Stimulated activated CD4-positive, alpha-beta T cell treated with anti-CD3 and anti-CD28 coated beads, Interleukin-2, amount 100 ng/mL, for 24 hours (primary cell): ENCODE measurements around the gene MYO18A.

Experiments
- DNase-seq, 2 donors: peaks; one replicate each; pipeline ENCODE4 v3.0.0-alpha.2; 2020

The MYO18A gene

DNA sequence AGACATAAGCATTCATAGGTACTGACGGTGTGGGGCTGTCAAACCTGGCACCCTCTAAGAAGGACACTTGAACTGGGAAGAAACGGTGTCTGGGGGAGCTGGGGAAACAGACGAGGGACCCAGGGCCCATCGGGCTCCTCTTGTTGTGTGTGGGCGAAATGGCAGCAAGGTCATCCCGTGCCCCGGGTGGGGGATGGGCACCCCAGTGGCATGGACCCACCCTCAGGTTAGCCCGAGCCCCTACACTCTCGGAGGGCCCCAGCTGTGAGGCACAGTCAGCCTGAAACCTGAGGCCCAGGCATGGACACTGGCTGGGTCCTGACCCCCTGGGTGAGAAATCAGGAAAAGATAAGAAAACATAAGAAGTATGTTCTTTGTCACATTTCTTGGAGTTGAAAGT, 57.1 kb downstream of the MYO18A start:
- DNase-seq = no peak

DNA sequence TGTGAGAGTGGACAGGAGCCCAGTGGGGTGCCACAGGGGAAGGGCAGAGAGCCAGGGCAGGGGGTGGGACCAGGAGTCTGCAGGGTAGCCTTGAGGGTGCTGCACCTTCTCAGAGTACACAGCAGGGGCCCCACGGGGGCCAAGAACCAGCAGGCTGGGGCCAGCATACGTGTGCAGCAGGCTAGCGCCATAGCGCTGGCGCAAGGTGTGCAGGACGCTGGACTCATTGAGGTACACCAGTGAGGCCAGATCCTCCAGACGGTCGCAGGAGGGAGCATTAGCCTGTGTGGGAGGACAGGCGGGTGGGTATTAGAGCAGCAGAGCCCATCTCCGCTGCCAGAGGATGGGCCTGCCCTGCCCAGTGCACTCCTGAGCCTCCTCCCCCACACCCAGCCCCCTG, 58.8 kb downstream of the MYO18A start:
- DNase-seq = no peak

DNA sequence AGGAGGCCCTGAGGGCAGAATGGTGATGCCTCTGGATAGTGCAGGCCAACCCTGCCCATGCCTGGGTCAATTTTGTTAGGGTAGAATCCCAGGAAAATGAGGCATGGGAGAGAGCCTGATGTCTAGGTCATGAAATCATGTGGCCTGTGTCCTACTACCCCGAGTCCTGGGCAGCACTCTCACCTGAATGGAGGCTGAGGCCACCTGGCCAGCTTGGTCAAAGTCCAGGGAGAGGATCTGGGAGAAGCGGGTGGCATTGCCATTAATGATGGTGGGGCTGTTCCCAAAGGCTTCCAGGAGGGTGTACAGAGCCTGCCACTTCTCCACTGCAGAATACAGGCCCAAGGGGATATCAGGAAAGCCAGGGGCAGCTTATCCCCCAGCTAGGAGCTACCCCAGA, 59.8 kb downstream of the MYO18A start:
- DNase-seq = no peak

DNA sequence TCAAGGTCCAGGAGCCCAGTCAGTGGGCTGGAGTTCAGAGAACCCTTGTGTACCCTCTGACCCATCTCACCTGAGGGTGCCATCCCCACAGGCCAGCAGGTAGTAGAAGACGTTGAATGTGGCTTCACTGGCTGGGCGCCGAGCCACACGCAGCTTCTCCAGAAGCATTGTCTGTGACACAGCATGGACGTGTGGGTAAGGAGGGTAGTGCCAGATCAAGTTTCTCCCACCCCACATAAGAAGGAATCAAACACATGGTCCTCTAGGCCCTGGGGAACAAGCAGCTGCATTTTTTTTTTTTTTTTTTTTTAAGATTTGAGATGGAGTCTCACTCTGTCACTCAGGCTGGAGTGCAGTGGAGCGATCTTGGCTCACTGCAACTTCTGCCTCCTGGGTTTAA, 60.9 kb downstream of the MYO18A start:
- DNase-seq = no peak

DNA sequence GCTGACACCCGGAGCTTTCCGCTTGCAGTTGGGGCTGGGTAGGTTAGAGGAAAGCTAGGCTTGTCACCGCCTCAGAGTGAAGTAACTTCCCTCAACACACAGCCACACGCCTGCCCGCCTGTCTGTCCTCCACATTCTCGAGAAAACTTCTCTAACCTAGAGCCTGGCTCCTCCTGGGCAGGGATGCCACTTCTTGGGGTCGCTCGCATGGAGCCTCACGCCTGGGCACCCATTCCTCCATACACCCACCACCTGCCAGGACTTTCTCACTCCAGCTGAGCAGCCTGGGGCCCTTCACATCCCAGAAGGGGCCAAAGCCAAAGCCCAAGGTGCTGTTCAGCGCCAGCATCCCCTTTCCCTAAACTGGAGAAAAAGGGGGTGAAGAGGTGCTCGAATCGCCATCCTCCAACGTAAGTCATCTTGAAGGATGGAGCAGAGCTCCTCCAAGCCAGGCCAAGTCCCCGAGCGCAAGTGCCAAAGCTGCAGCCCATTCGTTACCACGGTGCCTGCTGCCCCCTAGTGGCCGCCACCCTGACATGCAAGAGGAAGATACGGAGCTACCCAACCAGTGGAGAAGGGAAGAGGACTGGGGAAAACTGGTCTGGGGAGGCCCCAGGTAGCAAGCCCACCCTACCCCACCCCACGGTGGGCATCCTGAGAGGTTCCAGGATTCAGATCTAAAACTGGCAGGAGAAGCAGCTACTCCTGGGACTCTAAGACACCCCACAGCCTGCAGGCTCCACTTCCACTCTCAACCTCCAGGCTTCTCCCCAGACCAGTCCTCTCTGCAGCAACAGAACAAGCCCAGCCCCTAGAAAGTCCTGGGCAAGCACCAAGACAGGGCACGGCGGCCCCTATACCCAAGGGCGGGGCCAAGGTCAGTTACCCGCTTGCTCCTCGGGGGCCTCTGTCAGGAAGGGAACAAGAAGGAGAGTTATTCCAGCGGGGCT, 63.1 kb downstream of the MYO18A start:
- DNase-seq = peak; percentile 86 to 87

DNA sequence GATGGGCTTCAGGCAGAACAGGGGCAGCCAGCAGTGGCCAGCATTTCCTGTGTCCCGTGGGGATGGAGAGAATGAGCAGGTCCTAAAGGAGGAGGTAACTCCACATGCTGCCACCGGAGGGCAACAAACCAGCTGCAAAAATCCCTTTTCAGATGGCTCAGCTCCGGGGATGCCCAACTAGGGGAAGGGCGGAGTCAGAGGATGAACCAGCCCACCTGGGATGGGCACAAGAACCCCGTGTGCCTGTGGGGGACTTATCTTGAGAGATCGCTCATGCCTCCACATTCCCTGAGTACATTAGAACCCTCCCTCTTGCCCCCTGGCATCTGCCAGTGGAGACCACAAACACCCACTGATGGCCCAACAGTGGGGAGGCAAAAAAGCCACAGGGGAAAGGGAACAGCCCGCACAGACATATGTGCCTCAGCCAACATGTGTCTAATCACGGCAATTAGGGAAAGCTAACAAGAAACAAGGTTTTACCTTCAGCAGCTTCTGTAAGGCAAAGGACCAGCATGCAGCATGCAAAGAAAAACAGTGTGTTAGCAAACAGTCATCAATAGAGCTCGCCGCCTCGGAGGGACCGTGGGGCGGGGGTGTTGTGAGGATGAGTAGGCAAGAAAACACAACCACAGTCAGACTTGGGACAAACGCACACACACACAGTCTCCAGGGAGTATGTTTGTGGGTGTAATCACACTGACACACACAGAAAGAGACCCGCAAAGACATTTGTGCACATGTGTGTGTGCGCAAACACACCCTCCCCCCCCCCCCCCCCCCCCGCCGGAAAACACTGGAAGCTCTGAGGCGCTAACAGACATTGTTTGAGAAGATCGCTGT, 64.0 kb downstream of the MYO18A start:
- DNase-seq = peak; percentile 56 to 63

DNA sequence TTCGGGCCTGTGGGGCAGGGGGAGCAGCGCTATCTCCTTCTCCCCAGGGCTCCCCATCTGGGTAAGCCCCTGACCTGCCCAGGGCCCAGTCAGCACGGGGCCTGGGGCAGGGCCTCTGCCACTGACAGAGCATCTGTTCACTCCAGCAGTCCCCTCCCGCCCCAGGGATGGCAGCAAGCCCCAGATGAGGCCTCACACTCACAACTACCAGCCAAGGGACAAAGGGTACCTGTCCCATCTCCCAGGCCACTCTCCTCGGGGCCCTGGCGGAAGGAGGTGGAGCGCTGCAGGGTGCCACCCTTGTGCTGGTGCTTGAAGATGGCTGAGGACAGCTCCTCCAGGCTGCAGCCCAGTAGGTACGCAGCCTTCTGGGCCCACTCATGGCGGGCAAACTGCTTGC, 64.8 kb downstream of the MYO18A start:
- no peak for DNase-seq

DNA sequence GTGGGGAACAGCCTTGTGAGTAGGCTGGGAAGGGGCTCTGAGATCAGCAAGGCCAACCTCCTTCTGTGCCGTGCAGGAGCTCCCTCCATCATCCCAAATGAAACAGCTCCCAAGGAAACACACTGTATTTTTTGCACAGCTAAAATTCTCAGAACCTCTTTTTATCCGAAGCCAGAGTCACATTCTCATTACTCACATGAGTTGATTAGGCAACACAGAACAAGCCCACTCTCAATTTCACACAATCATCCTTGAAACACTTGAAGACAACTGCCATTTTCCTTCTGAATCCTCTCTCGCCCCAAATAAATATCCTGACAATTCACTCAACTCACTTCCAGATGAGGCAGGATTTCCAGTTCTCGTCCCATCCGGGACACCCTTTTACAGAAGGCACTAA, 66.1 kb downstream of the MYO18A start:
- DNase-seq = no peak

DNA sequence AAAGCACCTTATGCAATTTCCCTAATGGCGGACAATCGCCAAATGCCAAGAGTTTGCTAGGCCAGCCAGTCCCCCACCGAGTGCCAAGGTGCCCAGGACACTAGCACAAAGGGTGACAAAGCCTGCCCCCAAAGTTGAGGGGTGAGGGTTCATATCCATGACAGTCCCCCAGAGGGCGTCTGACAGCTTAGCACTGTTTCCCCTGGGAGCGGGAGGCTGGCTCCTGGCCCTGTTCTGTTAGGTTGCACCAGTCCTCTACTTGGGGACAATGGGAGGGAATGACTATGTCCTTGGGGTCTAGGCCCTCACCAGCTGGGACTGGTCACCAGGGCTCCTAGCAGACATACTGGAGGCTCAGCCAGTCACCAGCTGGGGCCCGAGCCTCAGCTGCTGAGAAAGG, 66.9 kb downstream of the MYO18A start:
- DNase-seq = no peak

DNA sequence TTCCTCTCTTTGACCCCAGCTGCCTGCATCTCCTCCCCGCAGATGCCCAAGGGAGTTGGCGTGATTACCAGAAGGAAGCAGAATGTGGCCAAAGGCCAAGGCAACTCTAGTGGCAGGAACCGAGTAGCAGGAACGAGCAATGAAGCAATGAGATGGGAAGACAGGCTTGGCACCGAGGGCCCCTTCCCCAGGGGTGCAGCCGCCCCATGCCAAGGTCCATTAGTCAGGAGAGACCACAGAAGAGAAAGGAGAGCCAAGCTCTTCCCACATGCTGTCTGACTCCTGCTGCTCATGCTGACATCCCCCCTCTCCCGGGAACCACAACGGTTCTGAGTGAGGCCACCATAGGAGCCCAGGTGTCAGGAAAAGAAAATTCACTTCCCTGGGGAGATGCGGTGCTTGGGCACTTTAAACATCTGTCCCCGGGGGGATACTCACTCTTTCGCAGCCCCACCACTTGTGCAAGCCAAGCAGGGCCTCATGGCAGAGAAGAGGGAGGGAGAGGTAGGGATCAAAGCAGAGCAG, 67.4 kb downstream of the MYO18A start:
- DNase-seq = no peak

DNA sequence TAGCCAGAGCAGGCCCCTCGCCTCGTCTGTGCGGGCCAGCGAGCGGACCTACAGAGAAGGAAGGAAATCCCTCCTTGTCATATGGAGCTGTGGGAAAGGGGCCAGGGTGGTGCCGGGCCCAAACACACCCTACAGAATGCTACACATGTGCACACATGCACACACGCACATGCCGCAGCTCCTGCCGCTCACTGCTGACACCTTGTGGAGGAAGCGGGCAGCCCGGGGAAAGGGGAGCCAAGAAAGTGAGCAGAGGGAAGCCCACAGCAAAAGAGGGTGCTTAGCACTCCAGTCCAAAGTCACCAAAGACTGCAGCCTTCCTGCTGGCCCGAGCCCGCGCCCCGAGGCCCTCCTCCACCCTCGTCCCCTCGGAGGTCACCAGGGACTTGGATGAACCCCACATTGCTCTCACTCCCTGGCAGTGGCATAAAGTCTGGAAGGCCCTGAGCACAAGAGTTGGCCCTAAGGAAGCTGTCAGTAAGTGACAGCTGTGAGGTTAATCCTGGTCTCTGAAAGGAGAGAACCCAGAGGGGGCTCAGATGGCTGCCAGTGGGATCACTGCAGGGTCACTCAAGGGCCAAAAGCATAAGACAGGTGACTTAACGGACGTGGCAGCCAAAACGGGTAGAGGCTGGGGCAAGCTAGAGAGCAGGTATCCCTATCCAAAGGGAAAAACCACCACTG, 68.2 kb downstream of the MYO18A start:
- peak; percentile 84 to 87 for DNase-seq

DNA sequence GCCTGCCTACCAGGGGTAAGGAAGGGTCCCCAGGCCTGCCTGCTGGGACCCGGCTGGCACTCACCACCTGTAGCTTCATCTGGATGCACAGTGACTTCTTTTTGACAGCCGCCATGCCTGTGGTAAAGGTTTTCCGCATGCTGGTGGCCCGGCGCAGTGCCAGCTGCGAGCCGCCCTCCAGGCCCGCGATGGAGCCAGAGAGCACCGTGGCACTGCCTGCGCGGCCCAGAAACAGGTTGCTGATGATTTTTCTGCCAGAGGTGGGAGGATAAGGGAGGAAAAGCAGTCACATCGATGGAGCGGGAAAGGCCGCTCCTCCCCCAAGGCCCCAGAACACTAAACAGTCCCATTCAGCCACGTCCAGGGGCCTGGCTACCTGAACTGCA, 69.8 kb downstream of the MYO18A start:
- DNase-seq = no peak

DNA sequence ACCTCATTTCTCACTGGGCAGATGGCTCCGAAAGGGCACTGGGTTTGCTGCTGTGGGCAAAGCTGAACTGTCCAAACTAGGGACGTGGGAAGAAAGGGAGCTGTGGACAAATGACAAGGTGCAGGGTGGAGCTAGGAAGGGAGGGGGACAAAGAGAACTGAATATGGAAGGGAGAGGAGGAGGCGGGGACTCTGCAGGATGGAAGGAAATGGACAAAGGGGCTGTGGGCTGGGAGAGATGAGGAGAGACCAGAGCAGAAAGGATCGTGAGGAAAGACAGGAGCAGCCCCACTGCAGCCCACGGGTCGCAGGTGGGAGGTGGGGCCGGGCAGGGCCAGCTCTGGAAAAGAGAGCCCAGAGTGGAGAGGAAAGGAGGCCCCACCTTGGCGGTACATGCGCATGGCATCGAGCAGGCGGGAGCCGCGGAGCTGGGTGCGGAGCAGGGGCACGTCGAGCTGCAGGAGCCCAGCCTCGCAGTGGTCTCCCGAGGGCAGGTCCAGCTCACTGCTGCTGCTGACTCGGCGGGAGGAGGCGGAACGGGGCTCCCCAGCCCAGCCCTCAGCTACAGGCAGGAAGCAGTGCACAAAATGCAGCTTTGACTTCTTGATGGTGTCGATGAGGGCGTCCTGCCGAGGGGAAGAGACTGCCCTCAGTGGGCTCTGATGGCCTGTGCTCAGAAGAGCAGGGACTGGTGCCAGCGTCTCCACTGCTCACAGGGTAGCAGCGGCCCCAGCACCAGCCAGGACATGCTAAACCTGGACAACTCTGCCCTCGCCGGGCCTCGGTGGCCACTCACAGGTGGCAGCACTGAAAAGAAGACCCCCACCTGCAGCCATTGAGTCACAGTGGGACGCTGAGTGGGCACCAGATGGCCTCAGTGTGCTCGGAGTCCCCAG, 70.5 kb downstream of the MYO18A start:
- DNase-seq = no peak

DNA sequence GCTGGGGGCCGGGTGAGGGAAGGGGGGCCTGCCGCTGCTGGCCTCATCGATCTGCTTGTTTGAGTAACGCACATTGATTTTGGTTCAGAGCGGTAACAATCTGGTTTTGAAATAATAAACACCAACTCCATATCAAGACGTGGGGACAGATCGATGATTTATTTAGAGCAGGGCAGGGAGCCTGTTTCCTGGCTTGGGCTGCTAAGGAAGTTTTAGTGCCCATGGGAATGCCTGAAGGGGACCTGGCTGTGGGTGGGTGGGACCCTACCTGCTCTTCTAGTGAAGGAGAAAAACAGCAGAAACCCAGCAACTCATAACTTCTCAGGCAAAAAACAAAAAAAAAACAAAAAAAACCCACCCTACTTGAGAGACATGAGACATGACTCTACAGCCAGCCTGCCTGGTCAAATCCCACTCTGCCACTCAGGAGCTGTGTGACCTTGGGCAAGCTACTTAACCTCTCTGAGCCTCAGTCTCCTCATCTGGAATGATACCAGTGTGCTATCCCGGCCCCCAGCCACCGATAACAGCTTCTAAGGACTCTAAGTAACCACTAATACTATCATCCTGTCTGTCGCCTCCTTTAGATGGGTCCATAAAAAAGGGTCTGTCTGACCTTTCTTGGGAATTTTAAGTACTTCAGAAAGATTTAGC, 71.2 kb downstream of the MYO18A start:
- no peak for DNase-seq

DNA sequence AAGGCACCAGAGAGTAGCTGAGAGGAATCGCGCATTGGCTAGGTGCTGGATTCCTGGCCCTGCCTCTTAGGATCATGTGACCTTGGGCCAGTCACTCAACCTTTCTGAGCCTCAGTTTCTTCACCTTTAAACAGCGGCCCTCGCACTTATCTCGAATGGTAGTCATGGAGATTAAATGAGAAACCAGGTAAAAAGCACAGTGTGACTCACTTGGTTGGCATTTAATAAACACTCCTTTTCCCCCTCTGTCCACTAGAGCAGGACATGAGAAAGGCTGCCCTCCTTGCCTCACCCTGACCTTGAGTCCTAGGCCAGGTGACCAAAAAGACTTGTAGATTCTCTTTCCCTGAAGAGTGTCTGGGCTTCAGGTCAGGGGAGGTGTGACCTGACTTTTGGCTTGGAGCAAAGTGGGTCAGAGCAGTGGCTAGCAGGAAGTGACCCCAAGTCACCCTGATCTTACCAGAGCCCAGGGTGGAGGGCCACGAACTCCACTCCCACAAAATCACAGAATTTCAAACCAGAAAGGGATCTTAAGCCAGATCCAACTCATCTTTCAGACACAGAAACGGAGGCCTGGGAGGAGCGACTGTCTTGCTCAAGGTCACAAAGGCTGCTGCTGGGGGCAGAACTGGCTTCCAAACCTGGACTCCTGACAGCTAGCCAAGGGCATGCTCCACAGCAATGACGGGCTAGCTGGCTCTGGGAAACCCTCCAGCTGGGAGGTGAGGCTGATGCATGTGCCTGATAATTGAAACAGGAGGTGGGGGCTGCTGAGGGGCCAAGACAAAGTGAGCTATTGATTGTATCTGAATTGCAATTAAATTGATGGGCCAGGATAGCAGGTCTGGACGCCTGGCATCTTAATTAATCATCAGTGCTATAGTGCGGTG, 72.0 kb downstream of the MYO18A start:
- DNase-seq = no peak

DNA sequence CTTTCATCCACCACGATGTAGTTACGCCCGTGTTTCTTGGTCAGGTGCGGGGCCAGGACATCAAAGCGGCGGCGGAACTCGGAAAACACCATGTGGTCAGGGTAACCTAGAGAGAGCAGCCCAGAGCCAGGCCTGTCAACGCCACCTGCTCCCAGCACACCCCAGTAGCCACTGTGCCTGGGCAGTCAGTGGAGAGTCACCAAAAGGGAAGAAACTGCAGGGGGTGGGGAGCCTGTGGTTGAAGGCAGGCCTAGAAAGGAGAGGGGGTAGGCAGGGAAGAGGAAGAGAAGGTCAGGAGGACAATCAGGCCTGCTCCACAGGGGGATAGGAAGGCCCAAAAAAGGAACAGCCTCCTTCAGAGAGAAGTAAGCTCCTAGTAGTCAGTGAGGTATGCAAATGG, 73.1 kb downstream of the MYO18A start:
- no peak for DNase-seq

DNA sequence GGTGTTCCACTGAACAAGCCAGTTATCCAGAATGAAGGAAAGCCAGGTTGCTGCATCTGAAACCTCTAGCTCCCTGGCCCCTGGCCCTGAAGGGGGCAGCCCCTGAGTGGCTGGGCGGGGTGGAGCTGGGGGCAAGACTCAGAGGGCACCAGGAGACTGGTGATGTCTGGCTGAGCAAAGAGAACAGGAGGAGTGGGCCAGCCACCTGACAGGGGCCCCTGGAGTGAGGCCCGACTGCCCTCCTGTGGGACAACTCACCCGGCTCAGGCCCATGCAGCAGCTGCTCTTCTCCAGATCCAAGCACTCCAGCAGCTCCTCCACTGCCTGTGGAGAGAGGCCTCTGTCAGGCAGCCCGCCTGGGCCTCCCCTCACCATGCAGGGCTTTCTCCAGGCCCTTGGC, 76.9 kb downstream of the MYO18A start:
- DNase-seq = no peak

DNA sequence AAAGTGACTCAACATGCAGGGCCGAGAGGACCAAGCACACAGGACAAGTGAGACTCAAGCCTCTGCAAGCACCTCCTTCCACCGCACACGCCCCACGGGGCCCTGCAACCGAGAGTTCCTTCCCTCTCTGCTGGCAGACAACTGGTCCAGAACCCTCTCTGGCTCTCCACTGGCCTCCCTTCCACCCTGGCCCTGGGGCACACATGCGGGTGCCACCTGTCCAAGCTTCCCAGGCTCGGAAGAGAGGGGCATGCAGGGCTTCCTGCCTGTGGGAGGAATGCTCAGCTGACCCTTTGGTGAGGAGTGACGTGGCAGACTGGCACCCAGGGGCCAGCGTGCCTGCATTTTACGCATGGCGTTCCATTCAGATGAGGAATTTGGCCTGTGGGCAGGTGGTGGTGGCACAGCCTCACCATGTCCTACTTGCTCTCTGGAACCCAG, 77.4 kb downstream of the MYO18A start:
- DNase-seq = no peak

DNA sequence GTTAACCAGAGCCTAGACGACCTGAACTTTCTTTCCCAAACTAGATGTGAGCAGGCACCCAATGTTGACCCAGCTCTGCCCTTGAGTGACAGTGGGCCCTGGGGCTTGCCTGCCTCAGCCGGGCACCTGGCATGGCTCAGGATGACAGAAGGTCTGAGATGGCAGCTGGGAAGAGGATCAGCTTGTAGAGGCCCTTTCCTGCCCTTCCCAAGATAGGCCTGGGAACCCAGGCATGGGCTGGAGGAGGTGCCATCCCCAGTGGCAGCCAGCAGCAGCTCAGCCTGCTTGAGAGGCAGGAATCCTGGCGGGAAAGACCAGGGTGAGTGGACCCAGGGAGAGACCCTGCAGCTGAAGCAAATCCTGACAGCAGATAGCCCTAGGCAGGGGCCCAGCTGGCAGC, 78.2 kb downstream of the MYO18A start:
- no peak for DNase-seq

DNA sequence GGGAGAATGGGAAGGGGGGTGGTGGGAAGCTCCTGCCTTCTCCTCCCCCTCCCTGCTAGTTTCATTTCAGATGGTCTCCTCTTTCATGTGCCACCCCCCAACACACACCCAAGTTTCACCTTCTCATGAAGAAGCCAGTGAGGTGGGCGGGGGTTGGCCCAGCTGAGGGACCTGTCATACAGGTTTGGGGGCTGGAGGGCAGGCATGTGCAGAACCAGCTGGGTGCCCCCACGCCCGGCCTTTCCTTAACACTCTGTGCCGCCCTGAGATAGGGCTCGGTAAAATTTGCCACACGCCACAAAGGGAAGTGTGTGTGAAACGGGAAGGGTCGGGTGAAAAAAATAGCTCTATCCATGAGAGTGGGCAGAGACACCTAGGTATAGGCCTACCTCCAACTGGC, 79.9 kb downstream of the MYO18A start:
- DNase-seq = no peak
